HG02943 (cell line): Measurements from ENCODE around the gene SLIT1.

ENCODE experiments used
- ATAC-seq: cut with Tn5 transposase; IDR thresholded peaks from one replicate; pipeline ENCODE4 v1.9.1; 2021; ENCODE audit warnings: mild to moderate bottlenecking, low read depth, moderate library complexity; ENCODE audit not compliant: unreplicated experiment

The SLIT1 gene

GRCh38 chr10:96949039-96949683 lies 236.6 kb downstream of the SLIT1 start:
- no peak for ATAC-seq
